Transverse colon (tissue), 4 donors: ENCODE results near the gene RING1.

Source experiments
- EP300 ChIP-seq: sonication (generic); formaldehyde crosslinking; IDR thresholded peaks from one replicate; pipeline ENCODE4 v1.6.1; 2017; ENCODE audit warnings: antibody characterized with exemption, low read depth
- POLR2AphosphoS5 ChIP-seq, 3 donors: sonication (generic); formaldehyde crosslinking; IDR thresholded peaks; one replicate each; pipeline ENCODE4 v1.6.1; 2016; ENCODE audit warnings: antibody characterized with exemption in 3 of 3
- TF ChIP-seq, protein P1 (sequence below), 5 experiments: fragments of 200-600 bp in 3 of 5; fragments of 450-650 bp in 2 of 5; sonication (generic) in 3 of 5; IDR thresholded peaks; 1 replicate in 2 of 5; 2 replicates in 3 of 5; pipeline ENCODE4 v1.5.1; 2016 to 2017; ENCODE audit warnings: antibody characterized with exemption in 5 of 5, inconsistent platforms in 3 of 5, mild to moderate bottlenecking in 2 of 5, moderate library complexity in 1 of 5

DNA sequence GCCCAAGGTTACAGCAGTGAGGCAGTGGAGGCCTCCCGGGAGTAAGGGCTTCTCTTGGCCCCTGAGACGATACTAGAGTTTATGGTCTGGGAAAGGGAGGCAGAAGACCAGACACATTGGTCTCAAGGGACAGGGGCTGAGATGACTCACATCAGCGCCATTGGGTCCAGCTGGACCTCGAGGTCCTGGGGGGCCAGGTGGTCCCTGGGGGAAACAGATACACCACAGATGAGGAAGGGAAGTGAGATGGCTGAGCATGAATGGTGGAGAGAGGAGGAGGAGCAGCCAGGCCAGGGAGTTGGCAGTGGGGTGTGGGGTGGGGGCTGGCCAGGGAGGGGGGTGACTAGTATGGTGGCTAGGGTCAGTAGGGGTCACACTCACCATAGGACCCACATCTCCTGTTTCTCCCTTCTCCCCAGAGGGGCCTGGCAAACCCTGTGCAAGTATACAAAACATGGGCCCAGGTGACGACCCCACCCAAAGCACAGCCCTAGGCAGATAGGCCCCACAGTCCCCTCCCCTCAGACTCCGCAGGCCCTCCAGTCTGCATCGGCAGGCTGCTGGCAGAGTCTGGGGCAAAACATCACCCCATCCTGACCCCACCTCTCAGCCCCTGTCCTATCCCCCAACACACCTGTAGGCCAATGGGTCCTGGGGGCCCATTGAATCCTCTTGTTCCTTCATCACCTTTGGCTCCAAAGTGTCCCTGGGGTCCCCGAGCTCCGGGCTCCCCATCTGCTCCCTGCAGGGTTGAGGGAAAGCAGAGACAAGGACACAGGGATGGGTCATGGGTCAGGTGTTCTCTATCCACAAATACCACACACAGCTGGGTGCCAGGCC is 37.9 kb upstream of the RING1 start:
- TF ChIP-seq EP300 = no peak
- TF ChIP-seq POLR2AphosphoS5 (IDR thresholded peaks at IDR 0.05) = no peak
- TF ChIP-seq, protein P1, sequence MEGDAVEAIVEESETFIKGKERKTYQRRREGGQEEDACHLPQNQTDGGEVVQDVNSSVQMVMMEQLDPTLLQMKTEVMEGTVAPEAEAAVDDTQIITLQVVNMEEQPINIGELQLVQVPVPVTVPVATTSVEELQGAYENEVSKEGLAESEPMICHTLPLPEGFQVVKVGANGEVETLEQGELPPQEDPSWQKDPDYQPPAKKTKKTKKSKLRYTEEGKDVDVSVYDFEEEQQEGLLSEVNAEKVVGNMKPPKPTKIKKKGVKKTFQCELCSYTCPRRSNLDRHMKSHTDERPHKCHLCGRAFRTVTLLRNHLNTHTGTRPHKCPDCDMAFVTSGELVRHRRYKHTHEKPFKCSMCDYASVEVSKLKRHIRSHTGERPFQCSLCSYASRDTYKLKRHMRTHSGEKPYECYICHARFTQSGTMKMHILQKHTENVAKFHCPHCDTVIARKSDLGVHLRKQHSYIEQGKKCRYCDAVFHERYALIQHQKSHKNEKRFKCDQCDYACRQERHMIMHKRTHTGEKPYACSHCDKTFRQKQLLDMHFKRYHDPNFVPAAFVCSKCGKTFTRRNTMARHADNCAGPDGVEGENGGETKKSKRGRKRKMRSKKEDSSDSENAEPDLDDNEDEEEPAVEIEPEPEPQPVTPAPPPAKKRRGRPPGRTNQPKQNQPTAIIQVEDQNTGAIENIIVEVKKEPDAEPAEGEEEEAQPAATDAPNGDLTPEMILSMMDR (IDR thresholded peaks at IDR 0.05) = no peak
